ENCODE results near the gene NUTF2. TPM values are rescaled to one million over a fixed set of nuclear protein-coding genes. Genes with fewer than 3 reads are reported as not detected.
"Not testable (repeated sequence)": the region's sequence is repeated elsewhere in the genome, so short reads cannot be mapped to it uniquely, and the experiment has no call there.

The NUTF2 gene
- total RNA-seq, 1 donor = 89.1 TPM

GRCh38 chr16:67909056-67909742 is 62.5 kb downstream of the NUTF2 start:
- H3K4me3 ChIP-seq (ENCODE audit: low read length) = no peak overlapping the region
- H3K9me3 ChIP-seq (ENCODE audit: low read depth, low read length) = no peaks in the 10 kb centered on the region
- H3K27me3 ChIP-seq (ENCODE audit: insufficient read depth, low read length) = no peaks in the 10 kb centered on the region
- H3K4me1 ChIP-seq (ENCODE audit: insufficient read depth, low read length) = no peaks in the 10 kb centered on the region

- Histone ChIP-seq H3K9me3 (ENCODE audit: low read depth, low read length) (no peaks in the 10 kb centered on the region), H3K27me3 (ENCODE audit: insufficient read depth, low read length) (no peaks in the 10 kb centered on the region), H3K4me3 (ENCODE audit: low read length) (no peak overlapping the region), H3K4me1 (ENCODE audit: insufficient read depth, low read length) (no peaks in the 10 kb centered on the region)
Measured at GRCh38 chr16:67910158-67910557, 63.4 kb downstream of the NUTF2 start.

- Histone ChIP-seq H3K4me3 (ENCODE audit: low read length) (no peak overlapping the region), H3K27me3 (ENCODE audit: insufficient read depth, low read length) (no peaks in the 10 kb centered on the region), H3K4me1 (ENCODE audit: insufficient read depth, low read length) (peaks cover 3% of the 10 kb centered on the region), H3K9me3 (ENCODE audit: low read depth, low read length) (no peaks in the 10 kb centered on the region)
Measured at GRCh38 chr16:67914758-67915495, 68.2 kb downstream of the NUTF2 start.

GRCh38 chr16:67915496-67915769 is 68.7 kb downstream of the NUTF2 start:
- H3K9me3 ChIP-seq (ENCODE audit: low read depth, low read length); H3K4me3 ChIP-seq (ENCODE audit: low read length); H3K4me1 ChIP-seq (ENCODE audit: insufficient read depth, low read length); H3K27me3 ChIP-seq (ENCODE audit: insufficient read depth, low read length): not testable (repeated sequence)

- Histone ChIP-seq H3K4me1 (ENCODE audit: insufficient read depth, low read length) (peaks cover 3% of the 10 kb centered on the region), H3K9me3 (ENCODE audit: low read depth, low read length) (no peaks in the 10 kb centered on the region), H3K27me3 (ENCODE audit: insufficient read depth, low read length) (no peaks in the 10 kb centered on the region), H3K4me3 (ENCODE audit: low read length) (no peak overlapping the region)
Measured at GRCh38 chr16:67915831-67916723, 69.3 kb downstream of the NUTF2 start.

GRCh38 chr16:67917140-67917851 is 70.6 kb downstream of the NUTF2 start:
- H3K27me3 ChIP-seq (ENCODE audit: insufficient read depth, low read length) = no peaks in the 10 kb centered on the region
- H3K9me3 ChIP-seq (ENCODE audit: low read depth, low read length) = no peaks in the 10 kb centered on the region
- H3K4me1 ChIP-seq (ENCODE audit: insufficient read depth, low read length) = peaks cover 3% of the 10 kb centered on the region
- H3K4me3 ChIP-seq (ENCODE audit: low read length) = no peak overlapping the region

- H3K27me3 ChIP-seq (ENCODE audit: insufficient read depth, low read length) = no peaks in the 10 kb centered on the region
- H3K9me3 ChIP-seq (ENCODE audit: low read depth, low read length) = no peaks in the 10 kb centered on the region
- H3K4me3 ChIP-seq (ENCODE audit: low read length) = no peak overlapping the region
- peaks cover 3% of the 10 kb centered on the region for H3K4me1 ChIP-seq (ENCODE audit: insufficient read depth, low read length)
Measured at GRCh38 chr16:67917852-67918236, 71.1 kb downstream of the NUTF2 start.

- Histone ChIP-seq H3K9me3 (ENCODE audit: low read depth, low read length) (no peaks in the 10 kb centered on the region), H3K4me1 (ENCODE audit: insufficient read depth, low read length) (peaks cover 3% of the 10 kb centered on the region), H3K4me3 (ENCODE audit: low read length) (no peak overlapping the region), H3K27me3 (ENCODE audit: insufficient read depth, low read length) (no peaks in the 10 kb centered on the region)
Measured at GRCh38 chr16:67919622-67920221, 73.0 kb downstream of the NUTF2 start.

Other genes with a start within 250 kb of the NUTF2 start
- 20.8 TPM for gene CARMIL2, start 201.8 kb upstream of the NUTF2 start, total RNA-seq
- gene ACD, start 186.7 kb upstream of the NUTF2 start, total RNA-seq = 12.7 TPM
- gene PARD6A, start 186.0 kb upstream of the NUTF2 start, total RNA-seq = 3.0 TPM
- 3.0 TPM for gene ENKD1, start 180.2 kb upstream of the NUTF2 start, total RNA-seq
- gene C16orf86, start 180.1 kb upstream of the NUTF2 start, total RNA-seq = 6.8 TPM
- gene GFOD2, start 127.6 kb upstream of the NUTF2 start, total RNA-seq = 2.0 TPM
- 8.5 TPM for gene RANBP10, start 40.4 kb upstream of the NUTF2 start, total RNA-seq
- gene TSNAXIP1, start 40.0 kb upstream of the NUTF2 start, total RNA-seq = 0.42 TPM
- 38.5 TPM for gene THAP11, start 4.6 kb upstream of the NUTF2 start, total RNA-seq
- gene CENPT, start 760 bp downstream of the NUTF2 start, total RNA-seq = 20.8 TPM
- gene EDC4, start 26.1 kb downstream of the NUTF2 start, total RNA-seq = 48.1 TPM
- gene NRN1L, start 38.0 kb downstream of the NUTF2 start, total RNA-seq = not detected
- 4.3 TPM for gene PSKH1, start 46.3 kb downstream of the NUTF2 start, total RNA-seq
- 6.3 TPM for gene CTRL, start 84.9 kb downstream of the NUTF2 start, total RNA-seq
- gene PSMB10, start 89.9 kb downstream of the NUTF2 start, total RNA-seq = 69.4 TPM
- 0.84 TPM for gene LCAT, start 97.2 kb downstream of the NUTF2 start, total RNA-seq
- gene SLC12A4, start 121.7 kb downstream of the NUTF2 start, total RNA-seq = 6.9 TPM
- gene DPEP3, start 133.6 kb downstream of the NUTF2 start, total RNA-seq = 0.21 TPM
- gene DPEP2, start 152.6 kb downstream of the NUTF2 start, total RNA-seq = 17.2 TPM
- not detected for gene DPEP2NB, start 169.0 kb downstream of the NUTF2 start, total RNA-seq
- gene DDX28, start 176.3 kb downstream of the NUTF2 start, total RNA-seq = 29.7 TPM
- 11.3 TPM for gene DUS2, start 176.4 kb downstream of the NUTF2 start, total RNA-seq
- 153 TPM for gene NFATC3, start 238.4 kb downstream of the NUTF2 start, total RNA-seq

Measured in mononuclear cell (primary cell).